Chondrocyte (in vitro differentiated cells): ENCODE data around the gene LHFPL5. TPM values are rescaled to one million over a fixed set of nuclear protein-coding genes. Genes with fewer than 3 reads are reported as not detected.

Source experiments
- DNase-seq: peaks from one replicate; pipeline ENCODE4 v3.0.0; 2021; ENCODE audit warnings: mixed read lengths, low spot score
- H3K27ac Mint-ChIP-seq: one replicate; pipeline ENCODE4 v1.8.0; 2021; ENCODE audit warnings: mild to moderate bottlenecking, moderate library complexity, mixed read lengths; ENCODE audit not compliant: unreplicated experiment
- H3K27me3 Mint-ChIP-seq: 2 replicates; pipeline ENCODE4 v1.8.0; 2021; ENCODE audit warnings: low read depth, mixed read lengths
- H3K36me3 Mint-ChIP-seq: 2 replicates; pipeline ENCODE4 v1.8.0; 2021; ENCODE audit warnings: low read depth, mixed read lengths
- H3K4me1 Mint-ChIP-seq: 2 replicates; pipeline ENCODE4 v1.8.0; 2021; ENCODE audit warnings: low read depth, mild to moderate bottlenecking, mixed read lengths
- H3K4me3 Mint-ChIP-seq: one replicate; pipeline ENCODE4 v1.8.0; 2021; ENCODE audit warnings: mild to moderate bottlenecking, moderate library complexity, mixed read lengths; ENCODE audit not compliant: unreplicated experiment
- H3K9me3 Mint-ChIP-seq: 2 replicates; pipeline ENCODE4 v1.8.0; 2021; ENCODE audit warnings: low read depth, mixed read lengths
- CTCF ChIP-seq: fragments of 200-600 bp; sonication (generic); IDR thresholded peaks from 2 replicates; pipeline ENCODE4 v1.5.0; 2021; ENCODE audit warnings: antibody characterized with exemption, mild to moderate bottlenecking, moderate library complexity
- long read RNA-seq: library from polyadenylated mRNA; stranded (forward); transcript quantifications from one replicate; pipeline ENCODE4 v2.0.0, GENCODE V29; 2021
- total RNA-seq: library from RNA; stranded (reverse); gene quantifications from 3 replicates; pipeline ENCODE4 v1.2.1, GENCODE V29; 2021

Gene LHFPL5
- not detected in 3 replicates for total RNA-seq
- long read RNA-seq, partial matches to known transcripts: 0 of 1 reads
- long read RNA-seq, other reads (novel, unspliced or antisense): 1 of 1 reads

DNA sequence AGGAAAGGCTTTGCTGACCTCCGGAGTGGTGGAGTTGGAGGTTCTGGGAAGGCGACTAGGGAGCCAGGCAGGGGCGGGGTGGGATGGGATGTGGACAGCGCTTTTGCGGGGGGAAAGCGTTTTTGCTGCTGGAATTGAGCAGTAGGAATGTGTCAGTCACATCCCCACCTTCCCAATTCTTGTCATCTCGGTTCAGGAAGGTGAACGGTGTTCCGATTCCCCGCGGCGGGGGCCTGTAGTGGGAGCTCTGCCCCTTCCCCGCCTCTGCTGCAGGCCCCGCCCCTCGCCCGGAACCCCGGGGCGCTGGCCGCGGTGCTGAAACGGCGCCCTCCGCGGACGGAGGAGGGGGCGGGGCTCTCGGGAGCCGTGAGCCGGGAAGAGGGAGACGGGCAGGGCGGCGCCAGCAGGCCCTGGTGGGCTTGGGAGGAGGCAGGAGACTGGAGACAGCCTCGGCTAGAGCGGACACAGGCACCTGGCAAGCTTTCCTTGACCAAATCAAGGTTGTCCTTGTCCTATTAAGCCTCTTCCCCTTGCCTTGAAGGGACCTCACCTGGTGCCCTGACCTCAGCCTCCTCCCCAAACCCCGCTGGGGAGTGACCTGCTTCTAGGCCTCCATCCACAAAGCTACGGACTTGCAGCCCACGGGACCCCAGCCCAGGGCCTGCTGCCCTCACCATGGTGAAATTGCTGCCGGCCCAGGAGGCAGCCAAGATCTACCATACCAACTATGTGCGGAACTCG lies at the start of gene LHFPL5:
TSS of gene LHFPL5 (plus strand) at position 357 of the 741 bp plus-strand sequence. CDS start at position 676, 319 bp downstream.
- DNase-seq: no peak
- Mint-ChIP-seq H3K4me3 (peak within 1 kb of the TSS; percentile 61), H3K9me3 (no peaks in the 10 kb centered on the region), H3K27me3 (peaks cover 11% of the 10 kb centered on the region), H3K27ac (no peak within 1 kb of the TSS), H3K36me3 (no peaks in the 10 kb centered on the region), H3K4me1 (peaks cover 5% of the 10 kb centered on the region)
- peak; percentile 15 for TF ChIP-seq CTCF

- peaks cover 8% of the 10 kb centered on the region for H3K4me1 Mint-ChIP-seq
- peaks cover 15% of the 10 kb centered on the region for H3K27me3 Mint-ChIP-seq
- H3K36me3 Mint-ChIP-seq: peaks cover 2% of the 10 kb centered on the region
- no peaks in the 10 kb centered on the region for H3K9me3 Mint-ChIP-seq
- no peak overlapping the region for H3K4me3 Mint-ChIP-seq
- TF ChIP-seq CTCF: peak; percentile 67
- DNase-seq: peak; percentile 19
- no peak overlapping the region for H3K27ac Mint-ChIP-seq
Measured at GRCh38 chr6:35757456-35758123, 47.6 kb upstream of the LHFPL5 start.

DNA sequence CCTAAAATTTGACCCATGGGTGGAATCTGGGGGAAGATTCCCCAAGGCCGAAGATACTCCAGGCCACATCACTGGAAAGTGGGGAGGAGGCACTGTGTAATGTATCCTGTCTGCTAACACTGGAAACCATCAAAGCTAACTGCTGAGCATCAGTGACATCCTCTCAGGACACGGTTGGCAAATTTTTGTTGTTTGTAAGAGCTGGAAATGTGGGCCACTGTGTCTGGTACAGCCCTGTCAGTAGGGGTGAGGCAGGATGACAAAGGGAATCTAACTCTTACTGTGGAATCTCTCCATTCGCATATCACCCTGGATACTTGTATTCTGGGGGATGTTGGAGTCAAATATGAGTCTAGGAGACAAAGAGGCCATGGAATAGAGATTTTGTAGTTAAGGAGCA lies 45.7 kb upstream of the LHFPL5 start:
- Mint-ChIP-seq H3K27me3 (peaks cover 32% of the 10 kb centered on the region), H3K9me3 (no peaks in the 10 kb centered on the region), H3K4me3 (no peak overlapping the region), H3K36me3 (peaks cover 2% of the 10 kb centered on the region), H3K4me1 (peaks cover 11% of the 10 kb centered on the region), H3K27ac (no peak overlapping the region)
- no peak for DNase-seq
- TF ChIP-seq CTCF: no peak

GRCh38 chr6:35765739-35766138 lies 39.4 kb upstream of the LHFPL5 start:
- peaks cover 7% of the 10 kb centered on the region for H3K4me1 Mint-ChIP-seq
- H3K27me3 Mint-ChIP-seq: peaks cover 54% of the 10 kb centered on the region
- peak; percentile 78 for DNase-seq
- TF ChIP-seq CTCF: no peak
- no peak overlapping the region for H3K4me3 Mint-ChIP-seq
- H3K36me3 Mint-ChIP-seq: peaks cover 2% of the 10 kb centered on the region
- no peak overlapping the region for H3K27ac Mint-ChIP-seq
- no peaks in the 10 kb centered on the region for H3K9me3 Mint-ChIP-seq

DNA sequence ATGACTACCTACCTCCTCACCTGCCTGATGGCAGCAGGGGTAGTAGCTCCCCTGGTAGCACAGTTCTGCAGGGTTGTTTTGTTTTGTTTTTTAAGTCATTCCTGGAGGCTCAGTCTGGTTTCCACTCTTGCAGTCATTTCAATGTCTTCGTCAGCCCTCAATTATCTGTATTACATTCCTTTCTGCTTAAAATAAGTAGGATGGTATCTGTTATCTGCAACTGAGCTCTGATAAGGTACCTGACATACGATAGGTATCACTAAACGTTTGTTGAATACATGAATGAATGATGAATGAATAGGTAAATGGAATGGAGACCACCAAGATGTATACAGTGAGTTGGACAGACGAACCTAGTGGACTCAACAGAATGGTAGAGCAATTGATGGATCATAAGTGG lies 35.9 kb upstream of the LHFPL5 start:
- TF ChIP-seq CTCF: no peak
- Mint-ChIP-seq H3K27me3 (peaks cover 40% of the 10 kb centered on the region), H3K27ac (no peak overlapping the region), H3K4me1 (peaks cover 4% of the 10 kb centered on the region), H3K9me3 (no peaks in the 10 kb centered on the region), H3K36me3 (no peaks in the 10 kb centered on the region), H3K4me3 (no peak overlapping the region)
- DNase-seq: no peak
